GM13977 (cell line): ENCODE results near the gene COP1.
A peak's percentile ranks its signal among the peaks of the same experiment; 100 is the strongest.
"Not testable (repeated sequence)": the region's sequence is repeated elsewhere in the genome, so short reads cannot be mapped to it uniquely, and the experiment has no call there.

ENCODE experiments used
- DNase-seq: peaks from one replicate; pipeline ENCODE4 v3.0.0; 2012; ENCODE audit warnings: low spot score
- in situ Hi-C: fragments of 300-500 bp; cut with MboI; formaldehyde crosslinking; loops from one replicate; pipeline ENCODE4 v1.12.0; 2022; ENCODE audit warnings: low sequenced_read_pairs, low pct_unique_long_range_greater_than_20kb, mixed read lengths, inconsistent platforms; ENCODE audit not compliant: unreplicated experiment
- TF ChIP-seq, protein P1 (sequence below): IDR thresholded peaks from 2 replicates; pipeline ENCODE4 v1.5.1; 2012; ENCODE audit warnings: mild to moderate bottlenecking, control low read depth; ENCODE audit not compliant: insufficient read depth; ENCODE audit errors: extremely low read depth, missing control alignments

Gene COP1

DNA sequence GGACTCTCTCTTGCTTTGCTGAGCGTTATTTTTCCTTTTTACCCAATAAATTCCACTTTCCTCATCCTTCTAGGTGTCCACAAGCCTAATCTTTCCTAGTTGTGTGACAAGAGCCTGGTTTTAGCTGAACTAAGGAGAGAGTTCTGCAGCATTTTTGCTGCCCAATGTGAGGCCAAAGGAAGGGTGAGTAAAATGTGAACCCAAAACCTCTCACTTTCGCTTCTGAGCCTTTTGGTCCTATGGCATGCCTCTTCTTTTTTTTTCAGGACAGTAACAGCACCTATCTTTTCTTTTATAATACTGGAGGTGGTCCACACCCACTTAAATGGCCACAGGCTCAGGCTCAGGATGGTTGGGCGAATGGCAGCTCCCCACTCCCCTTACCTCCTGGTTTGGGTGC is 111.1 kb downstream of the COP1 start:
- DNase-seq = no peak
- in situ Hi-C loops = no loop called here
- TF ChIP-seq, protein P1, sequence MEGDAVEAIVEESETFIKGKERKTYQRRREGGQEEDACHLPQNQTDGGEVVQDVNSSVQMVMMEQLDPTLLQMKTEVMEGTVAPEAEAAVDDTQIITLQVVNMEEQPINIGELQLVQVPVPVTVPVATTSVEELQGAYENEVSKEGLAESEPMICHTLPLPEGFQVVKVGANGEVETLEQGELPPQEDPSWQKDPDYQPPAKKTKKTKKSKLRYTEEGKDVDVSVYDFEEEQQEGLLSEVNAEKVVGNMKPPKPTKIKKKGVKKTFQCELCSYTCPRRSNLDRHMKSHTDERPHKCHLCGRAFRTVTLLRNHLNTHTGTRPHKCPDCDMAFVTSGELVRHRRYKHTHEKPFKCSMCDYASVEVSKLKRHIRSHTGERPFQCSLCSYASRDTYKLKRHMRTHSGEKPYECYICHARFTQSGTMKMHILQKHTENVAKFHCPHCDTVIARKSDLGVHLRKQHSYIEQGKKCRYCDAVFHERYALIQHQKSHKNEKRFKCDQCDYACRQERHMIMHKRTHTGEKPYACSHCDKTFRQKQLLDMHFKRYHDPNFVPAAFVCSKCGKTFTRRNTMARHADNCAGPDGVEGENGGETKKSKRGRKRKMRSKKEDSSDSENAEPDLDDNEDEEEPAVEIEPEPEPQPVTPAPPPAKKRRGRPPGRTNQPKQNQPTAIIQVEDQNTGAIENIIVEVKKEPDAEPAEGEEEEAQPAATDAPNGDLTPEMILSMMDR = no peak

DNA sequence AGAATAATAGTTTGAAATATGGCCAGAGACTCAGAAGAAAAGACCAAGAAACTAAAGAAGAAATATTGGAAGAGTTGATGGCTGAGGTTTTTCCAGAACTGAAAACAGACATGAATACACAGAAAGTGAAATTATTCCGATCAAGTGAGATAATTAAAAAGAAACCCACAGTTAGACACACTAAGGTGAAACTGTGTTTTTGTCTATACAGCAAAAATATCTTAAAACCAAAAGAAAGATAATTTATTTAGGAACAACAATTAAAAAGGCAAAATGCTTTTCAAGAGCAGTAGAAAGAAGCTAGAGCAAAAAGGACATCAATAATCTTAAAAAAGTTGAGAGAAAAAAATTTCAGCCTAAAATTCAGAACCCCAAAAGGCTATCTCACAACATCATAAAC is 116.3 kb downstream of the COP1 start:
- in situ Hi-C loops = no loop called here
- TF ChIP-seq, protein P1 = no peak
- no peak for DNase-seq

DNA sequence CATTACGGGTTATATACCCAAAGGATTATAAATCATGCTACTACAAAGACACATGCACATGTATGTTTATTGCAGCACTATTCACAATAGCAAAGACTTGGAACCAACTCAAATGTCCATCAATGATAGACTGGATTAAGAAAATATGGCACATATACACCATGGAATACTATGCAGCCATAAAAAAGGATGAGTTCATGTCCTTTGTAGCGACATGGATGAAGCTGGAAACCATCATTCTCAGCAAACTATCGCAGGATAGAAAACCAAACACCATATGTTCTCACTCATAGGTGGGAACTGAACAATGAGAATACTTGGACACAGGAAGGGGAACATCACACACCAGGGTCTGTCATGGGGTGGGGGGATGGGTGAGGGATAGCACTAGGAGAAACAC is 119.3 kb downstream of the COP1 start:
- in situ Hi-C loops, DNase-seq: not testable (repeated sequence)

DNA sequence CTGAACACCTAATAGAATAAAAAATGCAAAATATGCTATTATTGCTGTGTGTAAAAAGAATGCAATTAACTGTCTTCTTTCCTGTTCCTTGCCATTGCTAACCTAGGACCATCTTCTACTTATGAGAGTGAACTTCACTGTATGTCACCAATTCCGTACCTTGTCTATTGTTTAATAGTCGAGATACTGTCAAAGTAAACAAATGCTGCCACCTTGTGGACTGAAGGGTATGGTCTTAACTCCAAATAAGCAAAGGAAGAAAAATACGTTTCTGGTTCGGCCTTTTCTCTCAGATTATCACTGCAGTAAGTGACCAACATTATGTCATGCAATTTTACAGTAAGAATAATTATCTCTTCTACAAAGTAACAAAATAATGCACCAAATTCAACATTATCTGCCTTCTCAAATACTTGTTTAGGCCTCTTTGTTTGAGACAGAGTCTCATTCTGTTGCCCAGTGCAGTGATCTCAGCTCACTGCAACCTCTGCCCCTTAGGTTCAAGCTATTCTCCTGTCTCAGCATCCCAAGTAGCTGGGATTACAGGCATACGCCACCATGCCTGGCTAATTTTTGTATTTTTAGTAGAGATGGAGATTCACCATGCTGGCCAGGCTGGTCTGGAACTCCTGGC is 133.4 kb downstream of the COP1 start:
- in situ Hi-C loops = loop anchor here (25.0 kb wide), 2 partner anchors 711 to 911 kb away; no protein-coding TSS in a partner anchor
- TF ChIP-seq, protein P1 = peak; percentile 64
- no peak for DNase-seq

DNA sequence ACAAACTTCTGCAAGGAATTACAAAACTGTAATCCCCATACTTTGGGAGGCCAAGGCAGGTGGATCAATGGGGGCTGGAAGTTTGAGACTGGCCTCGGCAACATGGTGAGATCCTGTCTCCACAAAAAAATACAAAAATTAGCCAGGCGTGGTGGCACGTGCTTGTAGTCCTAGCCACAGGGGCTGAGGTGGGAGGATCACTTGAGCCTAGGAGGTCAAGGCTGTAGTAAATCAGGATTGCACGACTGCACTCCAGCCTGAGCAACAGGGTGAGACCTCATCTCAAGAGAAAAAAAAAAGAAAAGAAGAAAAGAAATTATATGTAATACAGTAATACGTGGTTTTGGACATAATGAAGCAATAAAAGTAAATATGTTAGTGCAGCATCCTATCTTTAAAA is 138.2 kb downstream of the COP1 start:
- DNase-seq = no peak
- in situ Hi-C loops = loop anchor here (25.0 kb wide), 2 partner anchors 707 to 907 kb away; no protein-coding TSS in a partner anchor
- TF ChIP-seq, protein P1 = no peak

DNA sequence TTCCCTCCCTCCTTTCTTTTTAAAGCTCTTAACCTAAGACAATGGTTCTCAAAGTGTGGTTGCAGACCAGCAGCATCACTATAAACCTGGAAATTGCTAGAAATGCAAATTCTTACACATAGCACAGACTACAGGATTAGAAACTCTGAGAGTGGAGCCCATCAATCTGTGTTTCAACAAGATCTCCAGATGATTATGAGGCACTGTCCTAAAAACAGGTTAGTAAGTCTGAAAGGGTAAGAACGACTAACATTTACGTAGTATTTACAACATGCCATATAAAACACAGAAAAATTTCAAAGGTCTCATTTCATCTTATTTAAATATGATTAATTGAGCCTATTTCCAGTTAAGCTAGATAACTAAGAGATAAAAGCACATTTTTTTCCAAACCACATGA is 138.8 kb downstream of the COP1 start:
- in situ Hi-C loops = loop anchor here (25.0 kb wide), 2 partner anchors 706 to 906 kb away; no protein-coding TSS in a partner anchor
- TF ChIP-seq, protein P1 = no peak

DNA sequence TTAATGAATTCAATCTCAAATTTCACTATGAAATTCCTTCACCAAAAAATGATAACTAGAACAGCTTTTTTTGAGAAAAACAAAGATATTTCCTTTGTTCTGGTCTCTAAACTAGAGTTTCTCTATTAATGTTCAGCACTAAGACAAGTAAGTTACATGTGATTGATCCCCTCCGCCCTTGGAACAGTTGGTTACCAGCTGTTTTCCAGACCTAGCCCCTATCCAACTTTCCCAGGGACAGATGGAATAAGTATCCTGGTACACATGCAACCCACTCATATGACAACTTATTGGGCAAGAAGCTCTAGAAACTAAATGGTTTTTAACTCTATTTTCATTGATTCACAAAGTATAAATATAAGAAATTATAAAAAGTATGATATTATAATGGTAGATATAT is 140.4 kb downstream of the COP1 start:
- in situ Hi-C loops = loop anchor here (25.0 kb wide), 2 partner anchors 704 to 904 kb away; no protein-coding TSS in a partner anchor
- DNase-seq = no peak
- TF ChIP-seq, protein P1 = no peak

More for the DNA sequence above, 138.8 kb downstream of the COP1 start:
- no peak for DNase-seq
